Measurements from ENCODE around the gene WNT6.

The WNT6 gene

GRCh38 chr2:218877891-218878290, 18.3 kb downstream of the WNT6 start:
- H3K27ac ChIP-seq (ENCODE audit: low read length), result no peak overlapping the region
- H3K79me2 ChIP-seq (ENCODE audit: low read length), result peaks cover 25% of the 10 kb centered on the region
- H3K4me2 ChIP-seq (ENCODE audit: low read depth, low read length), result no peak overlapping the region
- no peaks in the 10 kb centered on the region for H3K9me2 ChIP-seq (replicated peaks; ENCODE audit: insufficient read depth, low read length)
- DNase-seq, result no peak
- H3F3A ChIP-seq (ENCODE audit: insufficient read depth, low read length), result peaks cover 26% of the 10 kb centered on the region
- H3K9ac ChIP-seq (ENCODE audit: low read length), result no peak overlapping the region
- H4K20me1 ChIP-seq (ENCODE audit: insufficient read depth, low read length), result no peaks in the 10 kb centered on the region
- no peaks in the 10 kb centered on the region for H3K9me3 ChIP-seq (replicated peaks; ENCODE audit: insufficient read depth, low read length)
- H3K4me3 ChIP-seq (ENCODE audit: low read length), result no peak overlapping the region
- no peak overlapping the region for H2AFZ ChIP-seq (ENCODE audit: low read length)
- H3K27me3 ChIP-seq (replicated peaks; ENCODE audit: insufficient read depth, low read length), result no peaks in the 10 kb centered on the region
- no peaks in the 10 kb centered on the region for H3K36me3 ChIP-seq (replicated peaks; ENCODE audit: insufficient read depth, low read length)
- TF ChIP-seq EZH2phosphoT487 (IDR thresholded peaks at IDR 0.05; ENCODE audit: low read length) (no peak), EZH2 (optimal IDR thresholded peaks at IDR 0.05; ENCODE audit: low read depth, low read length) (no peak), CTCF (IDR thresholded peaks at IDR 0.05; ENCODE audit: low read length) (no peak)
- H3K4me1 ChIP-seq (ENCODE audit: low read length), result peaks cover 48% of the 10 kb centered on the region

GRCh38 chr2:218878486-218878885, 18.9 kb downstream of the WNT6 start:
- no peak overlapping the region for H3K4me3 ChIP-seq (ENCODE audit: low read length)
- H3K9ac ChIP-seq (ENCODE audit: low read length), result no peak overlapping the region
- no peaks in the 10 kb centered on the region for H3K27me3 ChIP-seq (replicated peaks; ENCODE audit: insufficient read depth, low read length)
- peak overlapping the region; percentile 98; the same call in 1 of the 2 replicates for H3K27ac ChIP-seq (ENCODE audit: low read length)
- H4K20me1 ChIP-seq (ENCODE audit: insufficient read depth, low read length), result no peaks in the 10 kb centered on the region
- no peak overlapping the region for H2AFZ ChIP-seq (ENCODE audit: low read length)
- peaks cover 29% of the 10 kb centered on the region for H3F3A ChIP-seq (ENCODE audit: insufficient read depth, low read length)
- no peak for DNase-seq
- no peaks in the 10 kb centered on the region for H3K9me2 ChIP-seq (replicated peaks; ENCODE audit: insufficient read depth, low read length)
- H3K4me2 ChIP-seq (ENCODE audit: low read depth, low read length), result peak overlapping the region; percentile 93
- H3K4me1 ChIP-seq (ENCODE audit: low read length), result peaks cover 52% of the 10 kb centered on the region
- no peaks in the 10 kb centered on the region for H3K36me3 ChIP-seq (replicated peaks; ENCODE audit: insufficient read depth, low read length)
- no peaks in the 10 kb centered on the region for H3K9me3 ChIP-seq (replicated peaks; ENCODE audit: insufficient read depth, low read length)
- peaks cover 28% of the 10 kb centered on the region for H3K79me2 ChIP-seq (ENCODE audit: low read length)
- TF ChIP-seq CTCF (IDR thresholded peaks at IDR 0.05; ENCODE audit: low read length) (no peak), EZH2phosphoT487 (IDR thresholded peaks at IDR 0.05; ENCODE audit: low read length) (no peak), EZH2 (optimal IDR thresholded peaks at IDR 0.05; ENCODE audit: low read depth, low read length) (no peak)

GRCh38 chr2:218878926-218879761, 19.5 kb downstream of the WNT6 start:
- Histone ChIP-seq H3K9me3 (replicated peaks; ENCODE audit: insufficient read depth, low read length) (no peaks in the 10 kb centered on the region), H3K36me3 (replicated peaks; ENCODE audit: insufficient read depth, low read length) (no peaks in the 10 kb centered on the region), H3K27ac (ENCODE audit: low read length) (peak overlapping the region; percentile 98), H3K27me3 (replicated peaks; ENCODE audit: insufficient read depth, low read length) (no peaks in the 10 kb centered on the region), H3F3A (ENCODE audit: insufficient read depth, low read length) (peaks cover 29% of the 10 kb centered on the region), H4K20me1 (ENCODE audit: insufficient read depth, low read length) (no peaks in the 10 kb centered on the region), H3K4me3 (ENCODE audit: low read length) (peak overlapping the region; percentile 96), H3K4me2 (ENCODE audit: low read depth, low read length) (peak overlapping the region; percentile 93), H3K9me2 (replicated peaks; ENCODE audit: insufficient read depth, low read length) (no peaks in the 10 kb centered on the region), H3K79me2 (ENCODE audit: low read length) (peaks cover 34% of the 10 kb centered on the region), H3K4me1 (ENCODE audit: low read length) (peaks cover 52% of the 10 kb centered on the region), H3K9ac (ENCODE audit: low read length) (peak overlapping the region; percentile 97), H2AFZ (ENCODE audit: low read length) (no peak overlapping the region)
- no peak for TF ChIP-seq EZH2 (optimal IDR thresholded peaks at IDR 0.05; ENCODE audit: low read depth, low read length)
- TF ChIP-seq EZH2phosphoT487 (IDR thresholded peaks at IDR 0.05; ENCODE audit: low read length), result no peak
- TF ChIP-seq CTCF (IDR thresholded peaks at IDR 0.05; ENCODE audit: low read length), result no peak
- peak; percentile 80 for DNase-seq
